HepG2 (cell line): Measurements from ENCODE around the gene GSPT1. TPM values are rescaled to one million over a fixed set of nuclear protein-coding genes. Genes with fewer than 3 reads are reported as not detected.

Experiments used
- CEBPG ChIP-seq: IDR thresholded peaks from 2 replicates; pipeline ENCODE4 v1.6.1; 2016
- CHCHD3 ChIP-seq: sonication (generic); formaldehyde crosslinking; IDR thresholded peaks from 2 replicates; pipeline ENCODE4 v1.8.0; 2022; ENCODE audit warnings: mild to moderate bottlenecking, missing genetic modification reagents, moderate library complexity
- EED ChIP-seq: sonication (generic); formaldehyde crosslinking; IDR thresholded peaks from 2 replicates; pipeline ENCODE4 v1.5.0; 2020; ENCODE audit warnings: mild to moderate bottlenecking, missing genetic modification reagents
- FOSL2 ChIP-seq: sonication (generic); formaldehyde crosslinking; IDR thresholded peaks from 2 replicates; pipeline ENCODE4 v1.4.0; 2020; ENCODE audit warnings: missing genetic modification reagents
- GABPA ChIP-seq, 2 experiments: IDR thresholded peaks; 2 replicates each; pipeline ENCODE4 v1.6.1; 2011 to 2016; ENCODE audit warnings: low read depth in 2 of 2, low read length in 1 of 2, missing biosample characterization in 1 of 2, missing genetic modification characterization in 1 of 2
- GATAD1 ChIP-seq: IDR thresholded peaks from 2 replicates; pipeline ENCODE4 v1.6.1; 2016; ENCODE audit warnings: missing genetic modification reagents, missing compliant biosample characterization
- MTA3 ChIP-seq: sonication (generic); formaldehyde crosslinking; IDR thresholded peaks from 2 replicates; pipeline ENCODE4 v1.4.0; 2020; ENCODE audit warnings: missing genetic modification reagents
- NFKB2 ChIP-seq: sonication (generic); formaldehyde crosslinking; IDR thresholded peaks from 2 replicates; pipeline ENCODE4 v1.4.0; 2020; ENCODE audit warnings: missing genetic modification reagents, borderline replicate concordance
- PAWR ChIP-seq: sonication (generic); formaldehyde crosslinking; IDR thresholded peaks from 2 replicates; pipeline ENCODE4 v1.4.0; 2020; ENCODE audit warnings: missing genetic modification reagents, mild to moderate bottlenecking, borderline replicate concordance
- POLR2A ChIP-seq, 2 experiments: IDR thresholded peaks; 2 replicates each; pipeline ENCODE4 v1.6.1; 2011; ENCODE audit warnings: low read depth in 2 of 2, low read length in 2 of 2, mild to moderate bottlenecking in 1 of 2, moderate library complexity in 1 of 2; ENCODE audit not compliant: insufficient read depth in 1 of 2
- SAFB2 ChIP-seq: sonication (generic); formaldehyde crosslinking; IDR thresholded peaks from 2 replicates; pipeline ENCODE4 v1.5.1; 2020; ENCODE audit warnings: missing genetic modification reagents, low read depth, mild to moderate bottlenecking, borderline replicate concordance
- SPEN ChIP-seq: sonication (generic); formaldehyde crosslinking; IDR thresholded peaks from 2 replicates; pipeline ENCODE4 v1.5.1; 2020; ENCODE audit warnings: low read depth, mild to moderate bottlenecking, missing genetic modification reagents
- TCF12 ChIP-seq, 2 experiments: fragments of 450-650 bp in 1 of 2; sonication (generic) in 1 of 2; formaldehyde crosslinking in 1 of 2; IDR thresholded peaks; 2 replicates each; pipeline versions ENCODE4 v1.6.1 to v1.8.0; 2017 to 2022; ENCODE audit warnings: antibody characterized with exemption in 1 of 2, mild to moderate bottlenecking in 1 of 2, missing genetic modification reagents in 1 of 2, moderate library complexity in 1 of 2
- ZEB1 ChIP-seq: IDR thresholded peaks from 2 replicates; pipeline ENCODE4 v1.6.1; 2012; ENCODE audit warnings: mild to moderate bottlenecking, low read depth, inconsistent platforms; ENCODE audit not compliant: insufficient replicate concordance
- ZNF33B ChIP-seq: sonication (generic); formaldehyde crosslinking; IDR thresholded peaks from 2 replicates; pipeline ENCODE4 v1.5.1; 2020; ENCODE audit warnings: mild to moderate bottlenecking, missing genetic modification reagents
- ZNF468 ChIP-seq: sonication (generic); formaldehyde crosslinking; IDR thresholded peaks from 2 replicates; pipeline ENCODE4 v1.8.0; 2022; ENCODE audit warnings: mild to moderate bottlenecking, moderate library complexity, missing genetic modification reagents
- ZNF570 ChIP-seq: sonication (generic); formaldehyde crosslinking; IDR thresholded peaks from 2 replicates; pipeline ENCODE4 v1.4.0; 2020; ENCODE audit warnings: mild to moderate bottlenecking, missing genetic modification reagents, borderline replicate concordance
- ZNF652 ChIP-seq: IDR thresholded peaks from 2 replicates; pipeline ENCODE4 v1.6.1; 2016; ENCODE audit warnings: low read depth, borderline replicate concordance
- ZNF672 ChIP-seq: sonication (generic); formaldehyde crosslinking; IDR thresholded peaks from 2 replicates; pipeline ENCODE4 v1.8.1; 2022; ENCODE audit warnings: missing genetic modification reagents
- ZNF678 ChIP-seq: sonication (generic); formaldehyde crosslinking; IDR thresholded peaks from 2 replicates; pipeline ENCODE4 v1.4.0; 2020; ENCODE audit warnings: mild to moderate bottlenecking, missing genetic modification reagents
- ZNF75D ChIP-seq: sonication (generic); formaldehyde crosslinking; IDR thresholded peaks from 2 replicates; pipeline ENCODE4 v1.8.1; 2023; ENCODE audit warnings: missing genetic modification reagents, mild to moderate bottlenecking, borderline replicate concordance
- polyA plus RNA-seq, 8 experiments: library from polyadenylated mRNA; depleted of rRNA in 3 of 8; stranded (reverse) in 7 of 8; unstranded in 1 of 8; fragments of >200 nt; fragmentation: Illumina TruSeq in 4 of 8; extraction: Trizol in 4 of 8; gene quantifications; 2 replicates each; pipeline versions ENCODE4 v1.2.1 to v1.2.3, GENCODE V29; 2011 to 2016; ENCODE audit warnings: low read depth in 4 of 8, missing spikeins in 1 of 8, mixed read lengths in 1 of 8; ENCODE audit not compliant: insufficient read depth in 1 of 8
- total RNA-seq, 5 experiments: library from RNA; depleted of rRNA; stranded (reverse); fragments of >200 nt; fragmentation: Illumina TruSeq; extraction: Trizol; gene quantifications; 2 replicates each; pipeline ENCODE4 v1.2.3, GENCODE V29; 2016; ENCODE audit warnings: low read depth in 1 of 5
- TF ChIP-seq, protein P1 (sequence below): sonication (generic); formaldehyde crosslinking; IDR thresholded peaks from 2 replicates; pipeline ENCODE4 v1.4.0; 2020; ENCODE audit warnings: mild to moderate bottlenecking, missing genetic modification reagents, borderline replicate concordance
- TF ChIP-seq, protein P2 (sequence below): sonication (generic); formaldehyde crosslinking; conservative IDR thresholded peaks from 2 replicates; pipeline ENCODE4 v1.4.0; 2020; ENCODE audit warnings: mild to moderate bottlenecking, missing genetic modification reagents, moderate library complexity
- TF ChIP-seq, protein P3 (sequence below): sonication (generic); formaldehyde crosslinking; IDR thresholded peaks from 2 replicates; pipeline ENCODE4 v1.5.1; 2020; ENCODE audit warnings: missing genetic modification reagents, mild to moderate bottlenecking, borderline replicate concordance

Gene GSPT1
- total and polyA plus RNA-seq, 2 of the 13 experiments (the other 11 are each of a cell fraction or from before 2014, with no cell fraction given) = 120 to 316 TPM

DNA sequence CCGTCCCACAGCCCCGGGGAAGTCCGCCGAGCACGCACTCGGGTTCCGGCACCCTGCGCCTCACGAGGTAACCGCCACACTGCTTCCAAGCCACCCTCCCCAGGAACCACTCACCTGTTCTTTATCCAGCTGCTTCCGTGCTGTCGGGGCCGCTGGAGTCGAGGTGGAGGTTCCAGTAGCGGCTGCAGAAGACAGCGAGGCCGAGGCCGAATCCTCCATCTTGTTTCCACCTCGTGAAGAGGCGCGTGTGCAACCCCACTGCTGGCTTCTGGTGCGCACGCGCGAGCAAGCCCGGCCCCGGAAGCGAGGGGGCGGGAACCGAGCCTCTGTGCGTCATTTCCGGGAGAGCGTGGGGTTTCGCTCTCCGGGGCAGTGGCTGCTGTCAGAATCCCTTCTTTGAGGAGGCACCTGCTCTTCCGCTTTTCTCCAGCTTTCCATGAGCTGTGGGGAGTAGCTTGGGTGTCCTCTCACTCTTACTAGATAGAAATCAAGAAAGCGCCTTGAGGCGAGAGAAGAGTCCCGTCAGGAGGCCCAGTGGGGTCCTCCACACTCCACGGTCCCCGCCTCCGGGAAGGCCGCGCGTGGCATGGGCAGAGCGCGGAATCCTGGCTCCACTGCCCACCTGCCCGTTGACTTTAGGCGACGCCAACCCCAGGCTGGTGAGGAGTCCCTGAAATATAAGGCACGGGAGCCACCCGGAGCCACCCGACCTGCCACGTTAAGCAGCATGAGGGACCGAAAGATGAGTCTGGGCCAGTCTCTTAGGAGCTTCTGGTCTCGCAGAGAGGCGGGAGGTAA lies 64.3 kb downstream of the GSPT1 start, which contains the start of gene RSL1D1 (continued):
- TF ChIP-seq, protein P1, sequence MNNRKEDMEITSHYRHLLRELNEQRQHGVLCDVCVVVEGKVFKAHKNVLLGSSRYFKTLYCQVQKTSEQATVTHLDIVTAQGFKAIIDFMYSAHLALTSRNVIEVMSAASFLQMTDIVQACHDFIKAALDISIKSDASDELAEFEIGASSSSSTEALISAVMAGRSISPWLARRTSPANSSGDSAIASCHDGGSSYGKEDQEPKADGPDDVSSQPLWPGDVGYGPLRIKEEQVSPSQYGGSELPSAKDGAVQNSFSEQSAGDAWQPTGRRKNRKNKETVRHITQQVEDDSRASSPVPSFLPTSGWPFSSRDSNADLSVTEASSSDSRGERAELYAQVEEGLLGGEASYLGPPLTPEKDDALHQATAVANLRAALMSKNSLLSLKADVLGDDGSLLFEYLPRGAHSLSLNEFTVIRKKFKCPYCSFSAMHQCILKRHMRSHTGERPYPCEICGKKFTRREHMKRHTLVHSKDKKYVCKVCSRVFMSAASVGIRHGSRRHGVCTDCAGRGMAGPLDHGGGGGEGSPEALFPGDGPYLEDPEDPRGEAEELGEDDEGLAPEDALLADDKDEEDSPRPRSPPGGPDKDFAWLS (CRISPR knock-in tag) = peak; percentile 92; the same call in 1 of the 2 replicates
- no peak for TF ChIP-seq ZNF672 (CRISPR knock-in tag)
- TF ChIP-seq CHCHD3 = no peak; the same call in 1 of the 2 replicates
- TF ChIP-seq ZNF570 (CRISPR knock-in tag) = peak; percentile 95; the same call in 1 of the 2 replicates
- peak; percentile 95 for TF ChIP-seq GABPA (IDR thresholded peaks at IDR 0.05; ENCODE audit: low read depth, low read length)
- TF ChIP-seq GABPA (CRISPR knock-in tag; IDR thresholded peaks at IDR 0.05; ENCODE audit: low read depth) = peak; percentile 99
- peak; percentile 50; the same call in 1 of the 2 replicates for TF ChIP-seq MTA3 (CRISPR knock-in tag)
- no peak for TF ChIP-seq ZNF75D
- TF ChIP-seq ZNF33B (CRISPR knock-in tag) = peak; percentile 86
- TF ChIP-seq GATAD1 (CRISPR knock-in tag) = peak; percentile 96
- TF ChIP-seq CEBPG (CRISPR knock-in tag) = peak; percentile 77
- TF ChIP-seq EED (CRISPR knock-in tag) = peak; percentile 64; the same call in 1 of the 2 replicates
- TF ChIP-seq PAWR (CRISPR knock-in tag) = peak; percentile 97; the same call in 1 of the 2 replicates
- TF ChIP-seq, protein P2, sequence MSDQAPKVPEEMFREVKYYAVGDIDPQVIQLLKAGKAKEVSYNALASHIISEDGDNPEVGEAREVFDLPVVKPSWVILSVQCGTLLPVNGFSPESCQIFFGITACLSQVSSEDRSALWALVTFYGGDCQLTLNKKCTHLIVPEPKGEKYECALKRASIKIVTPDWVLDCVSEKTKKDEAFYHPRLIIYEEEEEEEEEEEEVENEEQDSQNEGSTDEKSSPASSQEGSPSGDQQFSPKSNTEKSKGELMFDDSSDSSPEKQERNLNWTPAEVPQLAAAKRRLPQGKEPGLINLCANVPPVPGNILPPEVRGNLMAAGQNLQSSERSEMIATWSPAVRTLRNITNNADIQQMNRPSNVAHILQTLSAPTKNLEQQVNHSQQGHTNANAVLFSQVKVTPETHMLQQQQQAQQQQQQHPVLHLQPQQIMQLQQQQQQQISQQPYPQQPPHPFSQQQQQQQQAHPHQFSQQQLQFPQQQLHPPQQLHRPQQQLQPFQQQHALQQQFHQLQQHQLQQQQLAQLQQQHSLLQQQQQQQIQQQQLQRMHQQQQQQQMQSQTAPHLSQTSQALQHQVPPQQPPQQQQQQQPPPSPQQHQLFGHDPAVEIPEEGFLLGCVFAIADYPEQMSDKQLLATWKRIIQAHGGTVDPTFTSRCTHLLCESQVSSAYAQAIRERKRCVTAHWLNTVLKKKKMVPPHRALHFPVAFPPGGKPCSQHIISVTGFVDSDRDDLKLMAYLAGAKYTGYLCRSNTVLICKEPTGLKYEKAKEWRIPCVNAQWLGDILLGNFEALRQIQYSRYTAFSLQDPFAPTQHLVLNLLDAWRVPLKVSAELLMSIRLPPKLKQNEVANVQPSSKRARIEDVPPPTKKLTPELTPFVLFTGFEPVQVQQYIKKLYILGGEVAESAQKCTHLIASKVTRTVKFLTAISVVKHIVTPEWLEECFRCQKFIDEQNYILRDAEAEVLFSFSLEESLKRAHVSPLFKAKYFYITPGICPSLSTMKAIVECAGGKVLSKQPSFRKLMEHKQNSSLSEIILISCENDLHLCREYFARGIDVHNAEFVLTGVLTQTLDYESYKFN = peak; percentile 50
- peak; percentile 92; the same call in 1 of the 2 replicates for TF ChIP-seq NFKB2 (CRISPR knock-in tag)
- TF ChIP-seq SAFB2 = peak; percentile 55; the same call in 1 of the 2 replicates
- peak; percentile 81 for TF ChIP-seq ZEB1
- peak; percentile 99 for TF ChIP-seq POLR2A (IDR thresholded peaks at IDR 0.05; ENCODE audit: insufficient read depth in 1 of 2, low read depth in 2 of 2, low read length in 2 of 2)
- TF ChIP-seq FOSL2 (CRISPR knock-in tag) = peak; percentile 61
- TF ChIP-seq, protein P3, sequence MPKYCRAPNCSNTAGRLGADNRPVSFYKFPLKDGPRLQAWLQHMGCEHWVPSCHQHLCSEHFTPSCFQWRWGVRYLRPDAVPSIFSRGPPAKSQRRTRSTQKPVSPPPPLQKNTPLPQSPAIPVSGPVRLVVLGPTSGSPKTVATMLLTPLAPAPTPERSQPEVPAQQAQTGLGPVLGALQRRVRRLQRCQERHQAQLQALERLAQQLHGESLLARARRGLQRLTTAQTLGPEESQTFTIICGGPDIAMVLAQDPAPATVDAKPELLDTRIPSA (CRISPR knock-in tag) = no peak; the same call in 1 of the 2 replicates
- peak; percentile 96; the same call in 1 of the 2 replicates for TF ChIP-seq ZNF468 (CRISPR knock-in tag)
- peak; percentile 98 for TF ChIP-seq ZNF678
- TF ChIP-seq SPEN (CRISPR knock-in tag) = peak; percentile 79
- TF ChIP-seq ZNF652 (CRISPR knock-in tag) = no peak; the same call in 1 of the 2 replicates
- no peak for TF ChIP-seq TCF12 (IDR thresholded peaks at IDR 0.05)
- no peak; the same call in 1 of the 2 replicates for TF ChIP-seq TCF12 (CRISPR knock-in tag; IDR thresholded peaks at IDR 0.05)
